Mesenteric fat pad (tissue), 1 donor: ENCODE measurements around the gene MICALL1. TPM values are rescaled to one million over a fixed set of nuclear protein-coding genes. Genes with fewer than 3 reads are reported as not detected.
"Not testable (repeated sequence)": the region's sequence is repeated elsewhere in the genome, so short reads cannot be mapped to it uniquely, and the experiment has no call there.

ENCODE experiments used
- DNase-seq: peaks from one replicate; pipeline ENCODE4 v3.0.0-alpha.2; 2020; ENCODE audit warnings: low spot score
- total RNA-seq: library from RNA; stranded (reverse); fragmentation: NEBNext Ultra II Directional; extraction: Animal tissue kit (Norgen Biotek cat#: 25700); gene quantifications from one replicate; pipeline ENCODE4 v1.2.1, GENCODE V29; 2021
- donor health status: DM: yes; HTN: yes; CAD: no.

Gene MICALL1
- total RNA-seq, 1 donor from 2014 or later: 44.7 TPM

DNA sequence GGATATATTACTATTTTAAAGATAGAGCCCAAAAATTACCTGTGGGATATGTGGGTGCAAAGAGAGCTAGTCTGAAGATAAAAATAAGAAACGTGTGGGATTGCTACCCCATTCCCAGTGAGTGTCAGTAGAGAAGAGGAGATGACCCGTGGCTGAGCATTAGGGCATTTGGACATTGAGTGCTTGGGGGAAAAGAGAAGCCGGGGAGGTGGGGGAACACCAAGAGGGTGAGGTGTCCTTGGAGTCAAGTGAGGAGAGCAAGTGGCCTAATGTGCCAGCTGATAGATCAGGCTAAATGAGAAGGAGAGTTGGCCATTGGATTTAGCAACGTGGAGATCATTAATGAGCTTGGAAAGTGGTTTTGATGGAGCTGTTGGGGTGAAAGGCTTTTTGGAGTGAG lies 48.6 kb downstream of the MICALL1 start:
- no peak for DNase-seq

- not testable (repeated sequence) for DNase-seq
Observed at GRCh38 chr22:37955825-37956397, 49.8 kb downstream of the MICALL1 start.

DNA sequence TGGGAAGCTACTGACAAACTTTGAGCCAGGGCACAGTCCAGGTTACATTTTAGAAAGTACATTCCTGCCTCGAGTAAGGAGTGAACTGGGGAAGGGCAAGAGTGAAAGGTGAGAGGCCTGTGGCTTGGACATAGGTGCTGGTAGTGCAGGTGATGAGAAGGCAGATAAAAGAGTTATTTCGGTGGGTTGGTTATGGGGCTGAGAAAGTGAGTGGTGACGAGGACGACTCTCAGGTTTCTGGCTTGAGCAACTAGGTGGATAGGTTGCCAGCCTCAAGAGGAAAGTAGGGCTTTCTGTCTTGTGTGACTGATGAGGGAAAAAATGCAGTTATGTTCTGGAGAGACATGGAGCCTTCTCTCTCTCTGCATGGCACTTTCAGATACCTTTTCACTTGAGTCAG lies 51.1 kb downstream of the MICALL1 start:
- no peak for DNase-seq

DNA sequence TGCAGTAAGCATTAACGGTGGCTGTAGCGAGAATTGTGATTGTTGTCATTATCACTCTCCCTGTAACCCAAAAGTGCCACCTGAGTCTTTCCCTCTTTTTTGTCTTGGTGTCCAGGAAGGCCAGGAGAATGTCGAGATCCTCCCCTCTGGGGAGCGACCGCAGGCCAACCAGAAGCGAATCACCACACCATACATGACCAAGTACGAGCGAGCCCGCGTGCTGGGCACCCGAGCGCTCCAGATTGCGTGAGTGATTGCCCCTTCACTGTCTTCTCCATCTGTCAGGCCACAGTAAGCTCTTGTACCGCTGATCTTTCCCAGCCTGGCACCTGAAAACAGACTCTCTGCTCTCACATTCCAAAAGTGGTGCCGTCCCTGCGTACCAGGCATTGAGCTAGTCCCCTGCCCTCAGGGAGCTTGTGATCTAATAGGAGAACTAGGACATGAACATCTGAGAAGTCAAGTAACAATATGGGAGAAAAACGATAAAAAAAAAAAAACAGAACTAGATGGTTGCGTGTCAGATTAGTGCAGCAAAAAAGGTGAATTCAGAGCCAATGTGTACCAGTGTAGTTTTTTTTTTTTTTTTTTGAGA lies 53.2 kb downstream of the MICALL1 start:
- DNase-seq: no peak

GRCh38 chr22:37961062-37961461 lies 55.0 kb downstream of the MICALL1 start:
- no peak for DNase-seq

- no peak for DNase-seq
Observed at GRCh38 chr22:37965940-37966664, 60.0 kb downstream of the MICALL1 start.

- DNase-seq: no peak
Observed at GRCh38 chr22:37967147-37967546, 61.0 kb downstream of the MICALL1 start.

DNA sequence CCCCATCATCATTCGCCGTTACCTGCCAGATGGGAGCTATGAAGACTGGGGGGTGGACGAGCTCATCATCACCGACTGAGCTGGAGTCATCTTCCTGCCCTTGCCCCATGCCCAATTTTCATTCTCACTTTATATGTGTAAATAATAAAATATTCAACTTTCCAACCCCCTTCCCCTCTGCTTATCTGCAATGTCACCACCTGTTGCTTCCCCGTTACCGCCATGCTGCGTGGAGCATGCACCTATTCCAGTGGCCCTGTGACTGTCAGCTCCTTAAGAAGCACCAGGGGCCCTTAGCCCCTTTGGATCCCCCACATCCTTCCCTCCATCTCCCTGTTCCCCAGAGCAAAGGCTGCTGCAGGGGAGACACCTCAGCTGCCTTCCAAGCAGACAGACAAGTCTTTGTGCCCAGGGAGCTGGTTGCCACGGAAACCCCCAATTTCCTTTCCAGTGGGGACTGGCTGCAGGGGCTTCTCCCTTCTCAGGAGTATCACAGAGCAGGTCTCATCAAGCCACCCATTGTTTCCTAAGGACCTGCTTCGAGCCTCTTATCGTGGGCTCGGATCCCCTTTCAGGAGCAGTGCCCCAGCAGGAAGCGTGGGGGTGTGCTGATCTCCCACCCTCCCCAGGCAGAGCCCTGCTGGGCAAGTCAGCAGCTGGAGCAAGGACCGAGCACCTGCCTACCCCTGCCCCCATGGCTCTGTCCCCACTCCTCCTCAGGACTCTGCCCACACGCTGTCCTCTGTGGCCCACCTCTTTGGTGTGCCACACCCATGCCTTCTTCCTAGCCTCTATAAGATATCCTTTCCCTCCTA lies 61.7 kb downstream of the MICALL1 start:
- DNase-seq: no peak

DNA sequence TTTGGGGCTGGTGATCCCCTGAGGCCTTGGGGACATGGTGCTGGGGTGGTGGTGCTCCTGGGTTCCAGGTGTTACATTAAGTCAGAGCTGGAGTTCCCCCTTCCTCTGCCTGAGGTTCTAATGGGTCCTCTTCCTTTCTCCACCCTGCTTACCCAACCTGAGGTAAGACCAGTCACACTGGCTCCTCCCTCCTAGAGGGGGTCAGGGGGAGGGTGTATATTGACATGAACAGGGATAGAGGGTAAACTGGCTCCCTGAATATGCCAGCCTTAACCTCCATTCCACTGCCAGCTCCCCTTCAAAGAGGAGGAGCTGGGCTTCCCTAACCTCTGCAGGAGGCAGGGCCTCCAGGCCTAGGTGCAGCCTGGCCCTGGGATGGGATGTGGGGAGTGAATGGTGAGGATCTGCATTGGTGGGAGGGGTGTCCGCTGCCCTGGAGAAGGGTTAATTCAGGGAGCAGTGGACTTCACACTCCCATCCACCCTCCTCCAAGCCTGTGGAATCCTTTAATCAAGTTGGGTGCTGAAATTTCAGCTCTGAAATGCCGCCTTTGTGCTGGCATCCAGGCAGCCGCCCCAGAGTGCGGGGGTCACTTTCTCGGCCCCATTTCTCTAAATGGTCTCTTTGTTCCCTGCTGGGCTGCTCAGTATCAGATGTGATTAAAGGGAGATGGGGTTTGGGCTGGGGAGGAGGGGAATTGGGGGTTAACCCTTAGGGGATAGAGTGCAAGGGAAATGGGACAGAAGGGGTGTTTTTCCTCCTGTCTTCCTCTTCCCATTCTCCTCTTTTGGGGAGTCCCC lies 62.6 kb downstream of the MICALL1 start:
- DNase-seq: no peak

DNA sequence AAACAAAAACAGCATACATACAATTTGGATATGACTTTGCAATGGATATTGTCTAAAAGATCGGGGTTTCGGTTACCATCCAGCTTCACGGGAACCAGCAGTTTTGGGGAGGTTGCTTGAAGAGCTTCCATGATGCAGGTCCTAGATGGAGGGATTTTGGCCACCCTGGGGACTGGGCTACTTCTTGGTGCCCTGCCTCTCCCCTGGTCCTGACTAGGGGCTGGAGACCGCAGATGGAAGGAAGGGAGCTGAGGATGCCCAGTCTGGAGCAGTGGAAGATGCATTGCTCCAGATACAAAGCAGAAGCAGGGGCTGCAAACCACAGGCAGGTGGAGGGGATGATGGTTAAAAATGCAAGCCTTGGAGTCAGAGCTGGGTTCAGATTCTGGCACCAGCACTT lies 64.8 kb downstream of the MICALL1 start:
- DNase-seq: no peak

- no peak for DNase-seq
Observed at GRCh38 chr22:37971475-37972434, 65.7 kb downstream of the MICALL1 start.

DNA sequence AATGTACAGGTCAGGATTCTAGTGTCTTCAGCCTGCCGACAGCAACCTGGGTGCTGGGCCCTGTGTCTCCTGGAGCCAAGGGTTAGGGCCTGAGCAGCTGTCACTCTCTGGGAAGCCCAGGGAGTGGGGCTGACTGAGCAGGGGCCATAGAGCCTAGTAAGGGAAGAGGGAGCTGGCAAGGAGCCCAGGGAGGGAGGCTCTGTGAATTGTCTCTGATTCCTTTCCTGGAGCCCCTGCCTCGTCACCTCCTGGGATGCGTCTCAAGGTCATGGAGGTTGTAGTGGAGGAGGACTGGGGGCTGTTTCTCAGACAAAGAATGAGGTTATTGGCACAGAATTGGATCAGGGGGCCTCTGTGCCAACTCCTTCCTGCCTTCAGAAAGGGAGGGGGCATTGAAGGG lies 66.4 kb downstream of the MICALL1 start:
- no peak for DNase-seq

DNA sequence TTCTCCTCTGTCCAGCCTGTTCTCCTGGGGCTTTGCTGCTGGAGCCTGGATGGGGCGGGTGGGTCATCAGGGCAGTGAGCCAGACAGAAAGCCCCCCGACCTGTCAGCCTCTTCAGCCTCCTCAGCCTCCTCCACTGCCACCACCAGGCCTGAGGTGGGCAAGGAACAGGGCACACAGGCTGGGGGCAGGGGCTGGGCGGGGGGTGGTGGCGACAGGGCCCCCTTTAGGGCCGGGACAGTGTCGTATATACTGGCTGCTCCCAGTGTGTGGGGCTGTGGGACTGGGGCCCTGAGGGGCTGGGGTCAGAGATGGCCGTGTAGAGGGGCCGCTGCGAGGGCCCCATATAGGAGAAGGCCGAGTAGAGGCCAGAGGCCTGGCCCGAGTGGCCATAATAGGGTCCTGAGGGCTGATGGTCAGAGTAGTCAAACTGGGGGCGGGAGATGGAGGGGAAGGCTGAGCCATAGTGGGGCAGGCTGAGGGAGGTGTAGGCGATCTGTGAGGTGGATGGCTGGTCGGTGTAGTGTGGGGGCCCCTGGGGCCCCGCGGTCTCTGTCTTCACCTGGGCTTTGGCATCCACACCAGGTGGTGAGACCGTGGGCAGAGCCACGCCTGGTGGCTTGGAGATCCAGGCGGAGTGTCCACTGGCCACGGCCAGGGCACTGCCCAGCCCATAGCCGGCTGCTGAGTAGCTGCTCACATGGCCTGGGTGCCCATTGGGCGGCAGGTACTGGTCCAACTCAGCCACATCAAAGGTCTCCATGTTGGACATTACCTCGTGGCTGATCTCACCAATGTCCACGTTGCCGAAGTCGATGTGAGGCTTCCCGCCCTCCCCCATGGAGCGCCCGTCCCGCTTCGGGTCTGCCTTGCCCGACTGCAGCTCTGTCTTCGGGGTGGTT lies 67.4 kb downstream of the MICALL1 start:
- no peak for DNase-seq

- no peak for DNase-seq
Observed at GRCh38 chr22:37975153-37975552, 69.1 kb downstream of the MICALL1 start.

DNA sequence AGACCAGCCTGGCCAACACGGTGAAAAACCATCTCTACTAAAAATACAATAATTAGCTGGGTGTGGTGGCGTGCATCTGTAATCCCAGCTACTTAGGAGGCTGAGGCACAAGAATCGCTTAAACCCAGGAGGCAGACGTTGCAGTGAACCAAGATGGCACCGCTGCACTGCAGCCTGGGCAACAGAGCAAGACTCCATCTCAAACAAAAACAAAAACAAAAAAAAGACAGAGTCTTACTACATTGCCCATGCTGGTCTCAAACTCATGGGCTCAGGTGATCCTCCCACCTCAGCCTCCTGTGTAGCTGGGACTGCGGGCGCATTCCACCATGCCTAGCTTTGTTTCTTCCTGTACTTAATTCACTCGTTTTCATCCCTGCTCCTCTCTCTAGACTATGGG lies 69.9 kb downstream of the MICALL1 start:
- not testable (repeated sequence) for DNase-seq

DNA sequence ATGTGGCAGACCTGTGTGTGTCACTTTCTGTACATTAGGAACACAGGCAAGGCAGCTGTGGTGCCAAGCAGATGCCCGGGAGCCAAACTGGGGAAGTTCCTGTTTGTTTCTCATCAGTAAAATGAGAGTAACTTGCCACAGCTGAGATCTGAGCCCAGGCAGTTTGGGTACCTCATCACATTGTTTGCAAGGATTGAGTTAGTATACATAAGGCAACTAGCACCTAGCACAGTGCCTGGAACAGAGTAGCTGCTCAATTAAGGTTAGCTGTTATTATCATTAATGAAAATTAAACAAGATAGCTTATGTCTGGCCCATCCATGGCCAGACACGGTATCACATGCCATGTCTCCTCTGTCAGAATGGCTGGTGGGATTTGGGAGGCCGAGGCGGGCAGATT lies 70.5 kb downstream of the MICALL1 start:
- no peak for DNase-seq

- no peak for DNase-seq
Observed at GRCh38 chr22:37979782-37980181, 73.7 kb downstream of the MICALL1 start.

- no peak for DNase-seq
Observed at GRCh38 chr22:37981282-37982011, 75.3 kb downstream of the MICALL1 start.
